Endothelial cell of umbilical vein (primary cell): ENCODE measurements around the gene BID. TPM values are rescaled to one million over a fixed set of nuclear protein-coding genes. Genes with fewer than 3 reads are reported as not detected.

ENCODE experiments used
- BruUV-seq: library from RNA; stranded (reverse); fragments of 400-500 nt; replicated peaks from 2 replicates; lab custom pipeline; 2021; lab: Mats Ljungman, UMichigan
- CTCF ChIA-PET: fragments of 300-600, 350-600 bp; sonication (Branson Sonifier 250); formaldehyde crosslinking; loops from one replicate; lab custom pipeline; 2021; ENCODE audit warnings: antibody characterized with exemption, inconsistent platforms; lab: Charles Lee
- POLR2A ChIA-PET: fragments of 300-600, 350-600 bp; sonication (Branson Sonifier 250); formaldehyde crosslinking; loops from one replicate; lab custom pipeline; 2021; ENCODE audit warnings: antibody characterized with exemption, inconsistent platforms; lab: Charles Lee
- DNase-seq: peaks from one replicate; pipeline ENCODE4 v3.0.0-alpha.2; 2011; ENCODE audit warnings: low read depth, low spot score
- FAIRE-seq: peaks from 2 replicates; lab custom pipeline; 2011; peaks lifted over from hg19 to GRCh38; lab: Jason Lieb, UNC
- H2AFZ ChIP-seq: 2 replicates; pipeline ENCODE4 v1.6.0; 2012; ENCODE audit warnings: low read depth, low read length, control low read depth, inconsistent platforms
- H3K27ac ChIP-seq: 2 replicates; pipeline ENCODE4 v1.5.1; 2011; ENCODE audit warnings: low read depth, mild to moderate bottlenecking, control low read depth, low read length, moderate library complexity; ENCODE audit not compliant: insufficient read depth
- H3K27me3 ChIP-seq, 2 experiments: 2 replicates each; pipeline versions ENCODE4 v1.6.0 to v1.6.1; 2011; ENCODE audit warnings: low read length in 2 of 2, mixed read lengths in 1 of 2; ENCODE audit not compliant: control insufficient read depth in 2 of 2, insufficient read depth in 2 of 2
- H3K36me3 ChIP-seq, 2 experiments: 2 replicates in 1 of 2; 3 replicates in 1 of 2; pipeline ENCODE4 v1.5.1; 2011; ENCODE audit warnings: low read length in 2 of 2, mild to moderate bottlenecking in 1 of 2, moderate library complexity in 1 of 2; ENCODE audit not compliant: control insufficient read depth in 2 of 2, insufficient read depth in 2 of 2; ENCODE audit errors: extremely low read depth in 1 of 2
- H3K4me1 ChIP-seq: 3 replicates; pipeline ENCODE4 v1.5.1; 2011; ENCODE audit warnings: mild to moderate bottlenecking, low read length; ENCODE audit not compliant: control insufficient read depth, insufficient read depth; ENCODE audit errors: extremely low read depth
- H3K4me2 ChIP-seq: 2 replicates; pipeline ENCODE4 v1.6.1; 2011; ENCODE audit warnings: low read length, control low read depth, mixed read lengths; ENCODE audit not compliant: insufficient read depth
- H3K4me3 ChIP-seq, 3 experiments: fragments of 200-600 bp in 1 of 3; sonication (generic), shearing (Covaris generic) in 1 of 3; replicated peaks in 1 of 3; 2 replicates each; pipeline ENCODE4 v1.5.1; 2011 to 2016; ENCODE audit warnings: control low read depth in 3 of 3, low read length in 3 of 3, mild to moderate bottlenecking in 2 of 3, inconsistent platforms in 1 of 3, low read depth in 1 of 3, moderate library complexity in 1 of 3; ENCODE audit not compliant: insufficient read depth in 1 of 3
- H3K79me2 ChIP-seq: 2 replicates; pipeline ENCODE4 v1.6.0; 2012; ENCODE audit warnings: low read length, inconsistent platforms; ENCODE audit not compliant: control insufficient read depth, insufficient read depth
- H3K9ac ChIP-seq: replicated peaks from 2 replicates; pipeline ENCODE3; 2011; ENCODE audit warnings: low read length, control low read depth; ENCODE audit not compliant: insufficient read depth; ENCODE audit errors: extremely low read depth
- H3K9me1 ChIP-seq: replicated peaks from 3 replicates; pipeline ENCODE4 v1.6.0; 2011; ENCODE audit warnings: mild to moderate bottlenecking, low read length; ENCODE audit not compliant: control insufficient read depth, insufficient read depth; ENCODE audit errors: extremely low read depth
- H3K9me3 ChIP-seq: replicated peaks from 2 replicates; pipeline ENCODE4 v1.5.1; 2012; ENCODE audit warnings: low read length, inconsistent platforms; ENCODE audit not compliant: control insufficient read depth, insufficient read depth
- H4K20me1 ChIP-seq: replicated peaks from 2 replicates; pipeline ENCODE3; 2011; ENCODE audit warnings: mild to moderate bottlenecking, low read length; ENCODE audit not compliant: control insufficient read depth, insufficient read depth; ENCODE audit errors: extremely low read depth
- CTCF ChIP-seq, 2 donors: IDR thresholded peaks; 1 replicate in 1 of 2; 2 replicates in 1 of 2; pipeline ENCODE4 v1.5.1; 2011; ENCODE audit warnings: low read length in 2 of 2, mild to moderate bottlenecking in 2 of 2, moderate library complexity in 2 of 2, control low read depth in 1 of 2, inconsistent platforms in 1 of 2, low read depth in 1 of 2; ENCODE audit not compliant: insufficient read depth in 1 of 2; ENCODE audit errors: extremely low read depth in 1 of 2
- EZH2 ChIP-seq: IDR thresholded peaks from 2 replicates; pipeline ENCODE4 v1.6.1; 2012; ENCODE audit warnings: borderline replicate concordance, low read depth, mild to moderate bottlenecking, moderate library complexity, low read length, inconsistent platforms; ENCODE audit not compliant: severe bottlenecking
- FOS ChIP-seq: IDR thresholded peaks from 2 replicates; pipeline ENCODE4 v1.6.1; 2011; ENCODE audit warnings: mild to moderate bottlenecking, low read length, moderate library complexity, borderline replicate concordance; ENCODE audit not compliant: insufficient read depth
- GATA2 ChIP-seq: IDR thresholded peaks from 2 replicates; pipeline ENCODE4 v1.7.0; 2011; ENCODE audit warnings: low read depth, mild to moderate bottlenecking, moderate library complexity, mixed read lengths, low read length; ENCODE audit not compliant: insufficient read length, insufficient read depth
- JUN ChIP-seq: IDR thresholded peaks from 2 replicates; pipeline ENCODE4 v1.6.1; 2011; ENCODE audit warnings: borderline replicate concordance, low read depth; ENCODE audit not compliant: insufficient read length, insufficient read depth
- MYC ChIP-seq: IDR thresholded peaks from one replicate; pipeline ENCODE4 v1.6.1; 2011; ENCODE audit warnings: mild to moderate bottlenecking, low read depth, low read length
- POLR2A ChIP-seq: IDR thresholded peaks from 2 replicates; pipeline ENCODE4 v1.6.1; 2012; ENCODE audit warnings: low read depth, mild to moderate bottlenecking, control low read depth, low read length
- POLR2AphosphoS5 ChIP-seq: IDR thresholded peaks from 2 replicates; pipeline ENCODE4 v1.6.1; 2012; ENCODE audit warnings: low read depth, mild to moderate bottlenecking, control low read depth, low read length, moderate library complexity; ENCODE audit not compliant: insufficient read depth
- dilution Hi-C: fragments of 300-500 bp; cut with MboI; formaldehyde crosslinking; loops from one replicate; pipeline ENCODE4 v1.15.0; 2019; ENCODE audit warnings: low sequenced_read_pairs; ENCODE audit not compliant: extremely low pct_ligation_motif_present
- intact Hi-C: fragments of 100-400 bp; cut with micrococcal nuclease; formaldehyde crosslinking; loops from one replicate; pipeline ENCODE4 v1.10.0; 2022
- polyA plus RNA-seq, 4 experiments: library from polyadenylated mRNA; depleted of rRNA in 3 of 4; stranded (reverse) in 3 of 4; unstranded in 1 of 4; fragments of >200 nt; gene quantifications; 2 replicates each; pipeline versions ENCODE4 v1.2.1 to v1.2.3, GENCODE V29; 2011 to 2012; ENCODE audit warnings: missing spikeins in 1 of 4
- total RNA-seq: library from RNA; stranded (reverse); gene quantifications from 2 replicates; pipeline ENCODE4 v1.2.3, GENCODE V29; 2021
- TF ChIP-seq, protein P1 (sequence below): IDR thresholded peaks from 2 replicates; pipeline ENCODE4 v1.6.1; 2011; ENCODE audit not compliant: insufficient read depth, insufficient read length

BID gene
- total and polyA plus RNA-seq, 2 donors (not counting 3 experiments of a cell fraction or from before 2014, with no cell fraction given) = 39.0 to 119 TPM

DNA sequence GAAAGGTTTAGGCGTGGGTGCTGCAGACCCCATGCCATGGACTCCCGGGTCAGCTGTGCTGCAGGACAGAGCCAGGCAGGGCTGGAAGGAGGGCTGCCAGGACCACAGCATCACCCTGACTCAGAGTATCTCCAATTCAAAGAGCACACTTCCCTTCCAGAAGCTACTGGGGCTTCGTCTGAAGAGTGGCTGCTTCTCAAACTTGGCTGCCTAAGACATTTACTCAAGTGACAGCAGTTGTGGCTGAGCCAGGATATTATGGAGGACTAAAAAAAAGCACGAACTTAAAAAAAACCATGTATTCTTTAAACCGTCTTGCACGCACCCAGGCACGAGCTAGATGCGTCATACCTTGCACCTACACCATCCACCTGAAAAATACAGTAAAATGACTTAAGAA, 13.0 kb upstream of the BID start:
- Histone ChIP-seq H3K4me2 (no peak overlapping the region), H3K9me3 (no peaks in the 10 kb centered on the region), H3K36me3 (peaks cover 3 to 7% of the 10 kb centered on the region in 2 experiments), H3K27ac (no peak overlapping the region), H2AFZ (no peak overlapping the region), H3K4me1 (peaks cover 9% of the 10 kb centered on the region), H3K9ac (no peak overlapping the region), H3K79me2 (no peaks in the 10 kb centered on the region), H3K27me3 (no peaks in the 10 kb centered on the region), H4K20me1 (no peaks in the 10 kb centered on the region), H3K4me3 (no peak overlapping the region), H3K9me1 (no peaks in the 10 kb centered on the region)
- BruUV-seq = no TSS peak
- CTCF ChIA-PET = interaction anchor here (1.3 to 6.1 kb wide), 9 partner anchors 9 to 289 kb away, joined by 3 to 99 read pairs (median 6); partner anchors contain the start of gene BID
- POLR2A ChIA-PET = no interaction called here
- no peak for DNase-seq
- no peak for FAIRE-seq
- TF ChIP-seq GATA2 (no peak), MYC (no peak), CTCF (IDR thresholded peaks at IDR 0.05; ENCODE audit: extremely low read depth in 1 of 2, insufficient read depth in 1 of 2, low read depth in 1 of 2, low read length in 2 of 2) (no peak), POLR2A (no peak), POLR2AphosphoS5 (no peak), FOS (no peak), EZH2 (no peak), JUN (no peak)
- TF ChIP-seq, protein P1, sequence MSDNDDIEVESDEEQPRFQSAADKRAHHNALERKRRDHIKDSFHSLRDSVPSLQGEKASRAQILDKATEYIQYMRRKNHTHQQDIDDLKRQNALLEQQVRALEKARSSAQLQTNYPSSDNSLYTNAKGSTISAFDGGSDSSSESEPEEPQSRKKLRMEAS = no peak
- dilution Hi-C loops (no loop called here), intact Hi-C loops (no loop called here)
